H1 (cell line): ENCODE measurements around the gene PIP5K1C. TPM values are rescaled to one million over a fixed set of nuclear protein-coding genes. Genes with fewer than 3 reads are reported as not detected.

Source experiments
- CTCF ChIA-PET: fragments of 300-600 bp; sonication (Branson Sonifier 250); formaldehyde crosslinking; loops from one replicate; lab custom pipeline; 2021; ENCODE audit not compliant: partially characterized antibody; lab: Charles Lee
- POLR2A ChIA-PET: fragments of 300-600 bp; sonication (Branson Sonifier 250); formaldehyde crosslinking; loops from one replicate; lab custom pipeline; 2021; ENCODE audit warnings: inconsistent platforms; ENCODE audit not compliant: partially characterized antibody; lab: Charles Lee
- DNase-seq, 2 experiments: peaks; one replicate each; pipeline versions ENCODE4 v3.0.0 to v3.0.0-alpha.2; 2010 to 2022; ENCODE audit warnings: low spot score in 2 of 2, low read depth in 1 of 2, mixed read lengths in 1 of 2
- FAIRE-seq: peaks from 2 replicates; lab custom pipeline; 2011; peaks lifted over from hg19 to GRCh38; lab: Jason Lieb, UNC
- H2AFZ ChIP-seq: 2 replicates; pipeline ENCODE4 v1.8.1; 2012; ENCODE audit warnings: low read length, inconsistent platforms
- H2AK5ac ChIP-seq: 2 replicates; pipeline ENCODE4 v1.6.1; 2013; ENCODE audit warnings: low read depth, low read length
- H2BK120ac ChIP-seq: replicated peaks from 2 replicates; pipeline ENCODE3; 2013; ENCODE audit warnings: low read depth, low read length, inconsistent platforms
- H2BK12ac ChIP-seq: 2 replicates; pipeline ENCODE4 v1.6.1; 2013; ENCODE audit warnings: low read depth, low read length
- H2BK15ac ChIP-seq: 2 replicates; pipeline ENCODE4 v1.6.1; 2013; ENCODE audit warnings: low read length
- H2BK20ac ChIP-seq: 2 replicates; pipeline ENCODE4 v1.6.1; 2013; ENCODE audit warnings: low read length
- H2BK5ac ChIP-seq: 2 replicates; pipeline ENCODE4 v1.6.1; 2013; ENCODE audit warnings: low read depth, low read length
- H3K14ac ChIP-seq: 2 replicates; pipeline ENCODE4 v1.6.1; 2013; ENCODE audit warnings: inconsistent platforms; ENCODE audit not compliant: insufficient read length
- H3K18ac ChIP-seq: 2 replicates; pipeline ENCODE4 v1.6.1; 2013; ENCODE audit warnings: low read length; ENCODE audit errors: extremely low read depth
- H3K23ac ChIP-seq: 2 replicates; pipeline ENCODE4 v1.6.1; 2013; ENCODE audit warnings: inconsistent platforms; ENCODE audit not compliant: insufficient read length
- H3K23me2 ChIP-seq: 2 replicates; pipeline ENCODE4 v1.6.1; 2013; ENCODE audit warnings: low read depth, low read length
- H3K27ac ChIP-seq: 2 replicates; pipeline ENCODE4 v1.6.1; 2011; ENCODE audit warnings: low read depth, low read length, inconsistent platforms
- H3K27me3 ChIP-seq, 4 experiments: replicated peaks in 1 of 4; 1 replicate in 1 of 4; 2 replicates in 3 of 4; pipeline versions ENCODE4 v1.6.1 to v1.8.1; 2011 to 2013; ENCODE audit warnings: low read length in 3 of 4, mild to moderate bottlenecking in 3 of 4, inconsistent platforms in 2 of 4, mixed read lengths in 2 of 4, moderate library complexity in 1 of 4; ENCODE audit not compliant: control insufficient read depth in 3 of 4, insufficient read depth in 3 of 4; ENCODE audit errors: extremely low read depth in 1 of 4
- H3K36me3 ChIP-seq, 4 experiments: 2 replicates each; pipeline versions ENCODE4 v1.6.1 to v1.8.1; 2011 to 2013; ENCODE audit warnings: mild to moderate bottlenecking in 4 of 4, low read length in 3 of 4, moderate library complexity in 2 of 4, control low read depth in 1 of 4, inconsistent platforms in 1 of 4; ENCODE audit not compliant: insufficient read depth in 4 of 4, control insufficient read depth in 2 of 4
- H3K4ac ChIP-seq: replicated peaks from 2 replicates; pipeline ENCODE3; 2013; ENCODE audit warnings: low read length, low read depth, mixed read lengths, inconsistent platforms; ENCODE audit not compliant: insufficient read length
- H3K4me1 ChIP-seq, 4 experiments: replicated peaks in 1 of 4; 1 replicate in 1 of 4; 2 replicates in 3 of 4; pipeline versions ENCODE4 v1.6.1 to v1.8.1; 2011 to 2013; ENCODE audit warnings: low read length in 3 of 4, inconsistent platforms in 2 of 4, mixed read lengths in 1 of 4; ENCODE audit not compliant: insufficient read depth in 4 of 4, control insufficient read depth in 3 of 4
- H3K4me2 ChIP-seq, 2 experiments: 2 replicates each; pipeline versions ENCODE4 v1.6.1 to v1.8.1; 2011 to 2013; ENCODE audit warnings: low read depth in 2 of 2, low read length in 2 of 2, control low read depth in 1 of 2, inconsistent platforms in 1 of 2, mild to moderate bottlenecking in 1 of 2; ENCODE audit not compliant: insufficient read depth in 1 of 2
- H3K4me3 ChIP-seq, 4 experiments: fragments of 200-600, 300-600 bp in 1 of 4; sonication (generic), shearing (Covaris generic), sonication (Bioruptor Twin) in 1 of 4; 2 replicates each; pipeline versions ENCODE4 v1.5.1 to v1.8.1; 2011 to 2016; ENCODE audit warnings: low read length in 4 of 4, low read depth in 3 of 4, control low read depth in 2 of 4, inconsistent platforms in 2 of 4, mild to moderate bottlenecking in 2 of 4, mixed read lengths in 1 of 4, moderate library complexity in 1 of 4; ENCODE audit not compliant: insufficient read depth in 2 of 4; ENCODE audit errors: extremely low read depth in 1 of 4
- H3K56ac ChIP-seq: replicated peaks from 2 replicates; pipeline ENCODE3; 2013; ENCODE audit warnings: low read depth, mild to moderate bottlenecking, mixed read lengths, low read length, inconsistent platforms; ENCODE audit not compliant: insufficient read length
- H3K79me1 ChIP-seq: 2 replicates; pipeline ENCODE4 v1.6.1; 2013; ENCODE audit warnings: low read depth, low read length, control low read depth
- H3K79me2 ChIP-seq, 2 experiments: 2 replicates each; pipeline versions ENCODE4 v1.6.1 to v1.8.1; 2012 to 2013; ENCODE audit warnings: low read length in 2 of 2, mild to moderate bottlenecking in 2 of 2, inconsistent platforms in 1 of 2; ENCODE audit not compliant: insufficient read depth in 2 of 2, control insufficient read depth in 1 of 2
- H3K9ac ChIP-seq, 4 experiments: replicated peaks in 1 of 4; 1 replicate in 1 of 4; 2 replicates in 3 of 4; pipeline versions ENCODE4 v1.6.1 to v1.8.1; 2011 to 2013; ENCODE audit warnings: low read depth in 3 of 4, low read length in 3 of 4, control low read depth in 2 of 4, mild to moderate bottlenecking in 2 of 4, moderate library complexity in 2 of 4, inconsistent platforms in 1 of 4; ENCODE audit errors: extremely low read depth in 1 of 4
- H3K9me3 ChIP-seq, 2 experiments: 2 replicates each; pipeline versions ENCODE4 v1.6.1 to v1.8.1; 2012 to 2013; ENCODE audit warnings: mild to moderate bottlenecking in 2 of 2, moderate library complexity in 2 of 2, control low read depth in 1 of 2, inconsistent platforms in 1 of 2, low read depth in 1 of 2, low read length in 1 of 2, mixed read lengths in 1 of 2; ENCODE audit not compliant: insufficient read depth in 2 of 2
- H4K20me1 ChIP-seq, 2 experiments: replicated peaks in 1 of 2; 2 replicates each; pipeline versions ENCODE3 to v1.8.1; 2011 to 2013; ENCODE audit warnings: inconsistent platforms in 2 of 2, low read length in 2 of 2, mild to moderate bottlenecking in 1 of 2; ENCODE audit not compliant: insufficient read depth in 2 of 2, control insufficient read depth in 1 of 2
- H4K5ac ChIP-seq: 2 replicates; pipeline ENCODE4 v1.6.1; 2013; ENCODE audit warnings: low read length, low read depth, mixed read lengths, inconsistent platforms; ENCODE audit not compliant: insufficient read length
- H4K8ac ChIP-seq: 2 replicates; pipeline ENCODE4 v1.8.0; 2013; ENCODE audit warnings: mild to moderate bottlenecking, moderate library complexity, low read length, inconsistent platforms; ENCODE audit not compliant: insufficient read depth; ENCODE audit errors: extremely low read depth
- H4K91ac ChIP-seq: replicated peaks from 2 replicates; pipeline ENCODE3; 2013; ENCODE audit warnings: low read length, mixed read lengths, inconsistent platforms; ENCODE audit not compliant: insufficient read length
- CTBP2 ChIP-seq: IDR thresholded peaks from 2 replicates; pipeline ENCODE4 v1.7.0; 2011; ENCODE audit warnings: borderline replicate concordance, mild to moderate bottlenecking, moderate library complexity, mixed read lengths, low read length; ENCODE audit not compliant: insufficient read depth, insufficient read length
- HDAC6 ChIP-seq: IDR thresholded peaks from one replicate; pipeline ENCODE4 v1.7.1; 2012; ENCODE audit warnings: low read depth, mild to moderate bottlenecking, inconsistent platforms, low read length, moderate library complexity
- KDM5A ChIP-seq: fragments of 200-600 bp; IDR thresholded peaks from 2 replicates; pipeline ENCODE4 v1.7.1; 2012; ENCODE audit warnings: mild to moderate bottlenecking, low read length, inconsistent platforms, mixed read lengths
- NANOG ChIP-seq: IDR thresholded peaks from 2 replicates; pipeline ENCODE4 v1.6.1; 2011; ENCODE audit warnings: low read length, low read depth, mild to moderate bottlenecking, inconsistent platforms; ENCODE audit not compliant: insufficient read depth, poor library complexity, severe bottlenecking
- NRF1 ChIP-seq: IDR thresholded peaks from 2 replicates; pipeline ENCODE4 v1.6.1; 2011; ENCODE audit warnings: mild to moderate bottlenecking, low read depth, low read length, improper control_type of control experiment
- SP2 ChIP-seq: IDR thresholded peaks from 2 replicates; pipeline ENCODE4 v1.6.1; 2012; ENCODE audit warnings: mild to moderate bottlenecking, low read length, inconsistent platforms
- TAF7 ChIP-seq: optimal IDR thresholded peaks from 2 replicates; pipeline ENCODE3; 2011; ENCODE audit warnings: low read depth, mild to moderate bottlenecking, inconsistent platforms, low read length, moderate library complexity, borderline replicate concordance
- TCF12 ChIP-seq: IDR thresholded peaks from 2 replicates; pipeline ENCODE4 v1.6.1; 2011; ENCODE audit warnings: low read depth, mild to moderate bottlenecking, low read length
- TEAD4 ChIP-seq: IDR thresholded peaks from 2 replicates; pipeline ENCODE4 v1.6.1; 2012; ENCODE audit warnings: low read depth, low read length, inconsistent platforms, mixed read lengths
- ZNF274 ChIP-seq: IDR thresholded peaks from 2 replicates; pipeline ENCODE4 v1.7.0; 2012; ENCODE audit warnings: low read length, borderline replicate concordance; ENCODE audit errors: extremely low read depth
- WGBS, 2 experiments: shearing (Covaris generic) in 1 of 2; methylation state at CpG; one replicate each; pipeline versions ENCODE4 v1.1.6 to v1.1.7; 2013 to 2015; ENCODE audit warnings: low lambda C conversion rate in 2 of 2, mixed read lengths in 2 of 2, inconsistent platforms in 1 of 2, low coverage in 1 of 2, missing lambda C conversion rate in 1 of 2; ENCODE audit not compliant: insufficient replicate concordance in 2 of 2, insufficient coverage in 1 of 2, insufficient read length in 1 of 2; ENCODE audit errors: extremely low coverage in 1 of 2, missing lambda C conversion rate in 1 of 2; 5-methylcytosine and 5-hydroxymethylcytosine counted together
- polyA plus RNA-seq, 7 experiments: library from polyadenylated mRNA; depleted of rRNA in 3 of 7; stranded (reverse) in 5 of 7; unstranded in 2 of 7; fragments of >200 nt in 5 of 7; fragments of 200-250 nt in 2 of 7; gene quantifications; 1 replicate in 5 of 7; 2 replicates in 1 of 7; 4 replicates in 1 of 7; pipeline versions ENCODE4 v1.2.1 to v1.2.3, GENCODE V29; 2011 to 2013; ENCODE audit warnings: missing spikeins in 2 of 7, mixed read lengths in 2 of 7
- total RNA-seq: library from RNA; stranded (reverse); fragmentation: NEBNext Ultra II Directional; extraction: Animal tissue kit (Norgen Biotek cat#: 25700); gene quantifications from 2 replicates; pipeline ENCODE4 v1.2.1, GENCODE V29; 2021

The PIP5K1C gene
- total and polyA plus RNA-seq, 2 of the 8 experiments (the other 6 are each of a cell fraction or from before 2014, with no cell fraction given) = 10.6 to 32.9 TPM

GRCh38 chr19:3645067-3645396 lies 55.2 kb downstream of the PIP5K1C start:
- WGBS, 2 experiments = 90% methylated on average over 11 of the region's 11 CpGs; no CpG with 5 or more reads in 1 of the 2 experiments

More at GRCh38 chr19:3645067-3645396, 55.2 kb downstream of the PIP5K1C start:
- no peak overlapping the region for H2BK5ac ChIP-seq
- H3K14ac ChIP-seq = no peak overlapping the region
- H2BK120ac ChIP-seq = no peak overlapping the region
- ChIA-PET POLR2A (no interaction called here), CTCF (interaction anchor here (1.4 kb wide), 1 partner anchor 9 kb away, joined by 6 read pairs; no protein-coding TSS in a partner anchor)
- no peaks in the 10 kb centered on the region for H3K4me1 ChIP-seq
- no peak overlapping the region for H4K8ac ChIP-seq
- H2BK15ac ChIP-seq = no peak overlapping the region
- H4K20me1 ChIP-seq = peaks cover 3 to 6% of the 10 kb centered on the region in 2 experiments
- no peaks in the 10 kb centered on the region for H3K79me2 ChIP-seq
- no peak overlapping the region for H3K9ac ChIP-seq
- H3K18ac ChIP-seq = no peak overlapping the region
- DNase-seq (no peak), FAIRE-seq (no peak)
- no peak overlapping the region for H3K4ac ChIP-seq
- no peaks in the 10 kb centered on the region for H3K23me2 ChIP-seq
- no peaks in the 10 kb centered on the region for H3K9me3 ChIP-seq
- H2AK5ac ChIP-seq = no peak overlapping the region
- no peak overlapping the region for H4K5ac ChIP-seq
- no peaks in the 10 kb centered on the region for H3K27me3 ChIP-seq
- no peak overlapping the region for H3K23ac ChIP-seq
- no peak overlapping the region for H3K27ac ChIP-seq
- no peaks in the 10 kb centered on the region for H3K79me1 ChIP-seq
- no peak for TF ChIP-seq KDM5A
- no peak for TF ChIP-seq HDAC6
- TF ChIP-seq SP2 = no peak
- no peak for TF ChIP-seq NANOG
- no peak for TF ChIP-seq TAF7
- no peak for TF ChIP-seq ZNF274
- TF ChIP-seq TCF12 = no peak
- TF ChIP-seq TEAD4 = no peak
- no peak for TF ChIP-seq NRF1
- TF ChIP-seq CTBP2 = no peak
- no peak overlapping the region for H2BK12ac ChIP-seq
- H2AFZ ChIP-seq = no peak overlapping the region
- no peak overlapping the region for H2BK20ac ChIP-seq
- no peak overlapping the region for H3K56ac ChIP-seq
- peaks cover 0 to 8% (median 2%) of the 10 kb centered on the region in 4 experiments; a peak in 5 of 8 replicates for H3K36me3 ChIP-seq
- no peak overlapping the region for H4K91ac ChIP-seq
- H3K4me2 ChIP-seq = no peak overlapping the region
- no peak overlapping the region for H3K4me3 ChIP-seq
